ENCODE results near the gene LRRC18.

Gene LRRC18

DNA sequence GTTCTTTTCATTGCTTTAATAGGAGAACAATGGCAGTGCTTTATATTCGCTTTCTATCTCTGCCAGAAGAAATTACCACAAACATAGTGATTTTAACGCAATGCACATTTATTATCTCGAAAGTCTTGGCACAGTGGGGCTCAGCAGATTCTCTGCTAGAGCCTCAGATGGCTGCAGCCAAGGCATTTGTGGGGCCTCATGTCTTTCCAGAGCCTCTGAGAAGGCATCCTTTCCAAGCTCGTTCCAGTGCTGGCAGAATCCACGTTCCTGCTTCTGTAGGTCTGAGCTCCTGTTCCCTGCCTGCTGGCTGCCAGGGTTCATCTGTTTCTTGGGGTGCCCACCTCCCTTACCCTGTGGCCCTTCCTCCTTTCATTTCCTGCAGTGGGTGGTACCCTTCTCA lies 60.2 kb downstream of the LRRC18 start:
- DNase-seq, result no peak

DNA sequence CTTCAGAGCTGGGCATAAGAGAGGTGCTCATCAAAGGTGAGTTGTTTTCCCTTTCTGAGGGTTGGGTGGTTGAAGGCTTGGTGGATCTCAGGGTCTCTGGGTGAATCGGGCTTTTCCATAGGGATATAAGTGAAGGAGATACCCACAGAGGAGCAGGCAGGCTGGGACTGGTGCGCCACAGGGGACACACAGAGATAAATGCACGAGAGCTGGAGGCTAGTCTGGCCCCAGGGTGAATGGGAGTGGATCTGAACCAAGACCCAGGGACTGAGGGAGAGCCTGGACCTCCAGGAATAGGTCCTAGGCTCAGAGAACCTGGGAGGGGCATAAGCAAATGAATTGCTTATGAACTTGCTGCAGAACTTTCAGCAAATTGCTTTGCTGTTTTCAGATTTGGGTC lies 61.5 kb downstream of the LRRC18 start:
- DNase-seq, result no peak

DNA sequence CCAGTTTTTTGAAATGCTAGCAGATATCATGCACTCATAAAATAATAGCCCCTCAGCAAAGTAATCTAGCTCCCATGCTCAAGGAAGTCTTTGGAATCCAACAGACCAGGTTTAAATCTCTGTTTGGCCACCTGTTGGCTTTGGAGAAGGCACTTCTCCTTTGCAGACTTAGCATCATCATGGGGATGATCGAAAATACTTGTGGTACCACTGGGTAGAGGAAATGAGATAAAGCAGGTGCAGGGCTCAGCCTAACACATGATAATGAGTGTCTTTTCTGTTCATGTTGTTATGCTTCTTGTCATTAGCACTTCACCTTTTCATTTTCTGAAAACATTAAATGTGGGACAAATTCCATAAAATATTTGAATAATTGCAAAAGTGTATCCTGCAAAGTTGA lies 67.4 kb downstream of the LRRC18 start:
- DNase-seq, result no peak
